ENCODE data around the gene MRPL55. TPM values are rescaled to one million over a fixed set of nuclear protein-coding genes. Genes with fewer than 3 reads are reported as not detected.

MRPL55 gene
- polyA plus RNA-seq, 3 donors: 99.8 to 277 (median 104) TPM

DNA sequence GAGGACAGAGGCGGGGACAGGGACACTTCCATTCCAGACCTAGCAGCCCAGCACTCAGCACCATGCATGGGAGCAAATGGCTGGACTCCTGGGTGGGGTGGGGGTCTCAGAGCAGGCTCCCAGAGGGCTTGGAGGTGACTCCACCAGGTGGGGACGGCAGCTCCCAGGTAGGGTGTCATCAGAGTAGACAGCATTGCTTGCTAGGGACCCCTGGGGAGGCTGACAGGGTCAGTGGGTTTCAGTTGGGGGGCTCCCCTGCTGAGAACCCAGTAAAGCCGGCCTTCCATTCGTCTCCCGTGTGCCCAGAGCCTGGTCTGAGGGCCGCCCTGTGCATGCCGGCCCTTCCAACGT, 35.9 kb upstream of the MRPL55 start:
- Histone ChIP-seq H3K9me3 (replicated peaks in 1 of 2; ENCODE audit: control insufficient read depth in 1 of 2, insufficient read depth in 1 of 2, low read length in 2 of 2) (no peaks in the 10 kb centered on the region), H2AFZ (ENCODE audit: insufficient read depth, low read depth, low read length, poor library complexity, severe bottlenecking) (no peak overlapping the region), H4K20me1 (ENCODE audit: insufficient read depth, low read length) (peaks cover 96% of the 10 kb centered on the region), H3K36me3 (replicated peaks in 1 of 2; ENCODE audit: control insufficient read depth in 1 of 2, insufficient read depth in 2 of 2, low read length in 2 of 2) (peaks cover 36 to 40% of the 10 kb centered on the region in 2 donors), H3K4me3 (replicated peaks in 1 of 3; ENCODE audit: low read depth in 2 of 3, low read length in 3 of 3) (no peak overlapping the region), H3K27ac (ENCODE audit: low read depth in 1 of 2, low read length in 2 of 2) (no peak overlapping the region), H3K27me3 (ENCODE audit: control insufficient read depth in 2 of 2, insufficient read depth in 2 of 2, low read length in 2 of 2) (no peaks in the 10 kb centered on the region), H3K79me2 (ENCODE audit: insufficient read depth, low read length) (peaks cover 64% of the 10 kb centered on the region), H3K4me1 (ENCODE audit: control insufficient read depth in 1 of 2, insufficient read depth in 2 of 2, low read length in 2 of 2) (peaks cover 17 to 22% of the 10 kb centered on the region in 2 donors), H3K4me2 (replicated peaks; ENCODE audit: extremely low read depth, low read length, poor library complexity, severe bottlenecking) (no peak overlapping the region), H3K9ac (ENCODE audit: insufficient read depth, low read length, poor library complexity, severe bottlenecking) (no peak overlapping the region)
- H3K4me3 Mint-ChIP-seq: no peak overlapping the region
- H3K36me3 Mint-ChIP-seq: peaks cover 17 to 55% of the 10 kb centered on the region in 2 donors
- no peak for DNase-seq
- H3K4me1 Mint-ChIP-seq: peaks cover 31% of the 10 kb centered on the region
- peaks cover 0 to 4% (median 0%) of the 10 kb centered on the region in 3 donors for H3K27me3 Mint-ChIP-seq (ENCODE audit: low read depth in 3 of 3)
- WGBS (ENCODE audit: insufficient coverage): 100% methylated on average over 7 of the region's 8 CpGs
- H3K27ac Mint-ChIP-seq: peak overlapping the region in 1 of 7 donors; percentile 35
- no peaks in the 10 kb centered on the region for H3K9me3 Mint-ChIP-seq
- intact Hi-C loops (cut with micrococcal nuclease): loop anchor here in 1 of 2 donors (5.0 kb wide), 1 partner anchor 38 kb away; the partner anchor contains the start of gene MRPL55
- TF ChIP-seq, protein P1, sequence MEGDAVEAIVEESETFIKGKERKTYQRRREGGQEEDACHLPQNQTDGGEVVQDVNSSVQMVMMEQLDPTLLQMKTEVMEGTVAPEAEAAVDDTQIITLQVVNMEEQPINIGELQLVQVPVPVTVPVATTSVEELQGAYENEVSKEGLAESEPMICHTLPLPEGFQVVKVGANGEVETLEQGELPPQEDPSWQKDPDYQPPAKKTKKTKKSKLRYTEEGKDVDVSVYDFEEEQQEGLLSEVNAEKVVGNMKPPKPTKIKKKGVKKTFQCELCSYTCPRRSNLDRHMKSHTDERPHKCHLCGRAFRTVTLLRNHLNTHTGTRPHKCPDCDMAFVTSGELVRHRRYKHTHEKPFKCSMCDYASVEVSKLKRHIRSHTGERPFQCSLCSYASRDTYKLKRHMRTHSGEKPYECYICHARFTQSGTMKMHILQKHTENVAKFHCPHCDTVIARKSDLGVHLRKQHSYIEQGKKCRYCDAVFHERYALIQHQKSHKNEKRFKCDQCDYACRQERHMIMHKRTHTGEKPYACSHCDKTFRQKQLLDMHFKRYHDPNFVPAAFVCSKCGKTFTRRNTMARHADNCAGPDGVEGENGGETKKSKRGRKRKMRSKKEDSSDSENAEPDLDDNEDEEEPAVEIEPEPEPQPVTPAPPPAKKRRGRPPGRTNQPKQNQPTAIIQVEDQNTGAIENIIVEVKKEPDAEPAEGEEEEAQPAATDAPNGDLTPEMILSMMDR (IDR thresholded peaks at IDR 0.05): no peak

DNA sequence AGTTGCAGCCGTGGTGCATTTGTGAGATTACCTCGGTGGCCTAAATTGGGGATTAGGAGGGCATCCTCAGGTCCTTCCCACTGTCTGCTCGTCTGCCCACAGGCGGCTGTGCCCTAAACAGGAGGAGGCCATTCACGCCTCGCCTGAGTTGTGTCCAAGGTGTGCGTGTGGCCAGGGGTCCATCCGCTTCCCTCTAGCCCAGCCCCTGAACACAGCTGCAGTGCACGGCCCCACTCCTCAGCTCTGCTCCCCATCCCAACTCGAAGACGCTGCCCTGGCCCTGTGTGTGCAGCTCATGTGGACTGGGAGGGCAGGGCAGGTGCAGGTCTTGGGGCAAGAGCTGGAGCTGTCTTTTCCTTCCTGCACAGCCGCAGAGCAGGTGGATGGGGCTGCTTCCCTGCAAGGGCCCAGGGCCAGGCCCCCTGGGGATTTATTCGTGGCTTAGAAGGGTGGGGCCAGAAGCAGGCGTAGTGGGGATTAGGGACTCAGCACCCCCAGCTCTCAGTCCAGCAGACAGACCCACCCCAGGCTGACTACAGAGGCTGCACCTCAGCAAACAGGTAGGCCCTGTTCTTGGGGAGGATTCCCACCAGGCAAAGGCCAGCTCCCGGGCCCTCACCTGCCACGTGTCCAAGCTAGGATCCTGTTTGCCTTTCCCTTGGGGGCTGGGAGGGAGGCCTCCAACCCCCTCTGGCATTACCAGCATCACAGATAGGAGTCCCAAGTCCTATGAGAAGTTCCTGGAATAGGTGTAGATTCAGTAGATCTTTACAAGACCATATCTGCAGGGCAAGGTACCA, 35.3 kb upstream of the MRPL55 start:
- no peak overlapping the region for H3K4me2 ChIP-seq (replicated peaks; ENCODE audit: extremely low read depth, low read length, poor library complexity, severe bottlenecking)
- H3K79me2 ChIP-seq (ENCODE audit: insufficient read depth, low read length): peaks cover 64% of the 10 kb centered on the region
- Mint-ChIP-seq H3K4me1 (peaks cover 31% of the 10 kb centered on the region), H3K36me3 (peaks cover 17 to 51% of the 10 kb centered on the region in 2 donors), H3K27me3 (ENCODE audit: low read depth in 3 of 3) (peaks cover 0 to 5% (median 0%) of the 10 kb centered on the region in 3 donors), H3K4me3 (no peak overlapping the region), H3K27ac (peak overlapping the region in 2 of 7 donors; percentile 55 to 59), H3K9me3 (no peaks in the 10 kb centered on the region)
- DNase-seq: no peak
- TF ChIP-seq, protein P1 (IDR thresholded peaks at IDR 0.05): no peak
- no peak overlapping the region for H3K4me3 ChIP-seq (replicated peaks in 1 of 3; ENCODE audit: low read depth in 2 of 3, low read length in 3 of 3)
- peaks cover 19 to 25% of the 10 kb centered on the region in 2 donors for H3K4me1 ChIP-seq (ENCODE audit: control insufficient read depth in 1 of 2, insufficient read depth in 2 of 2, low read length in 2 of 2)
- H3K9ac ChIP-seq (ENCODE audit: insufficient read depth, low read length, poor library complexity, severe bottlenecking): no peak overlapping the region
- no peak overlapping the region for H2AFZ ChIP-seq (ENCODE audit: insufficient read depth, low read depth, low read length, poor library complexity, severe bottlenecking)
- peaks cover 90% of the 10 kb centered on the region for H4K20me1 ChIP-seq (ENCODE audit: insufficient read depth, low read length)
- 91% methylated on average over 10 of the region's 16 CpGs for WGBS (ENCODE audit: insufficient coverage)
- no peaks in the 10 kb centered on the region for H3K9me3 ChIP-seq (replicated peaks in 1 of 2; ENCODE audit: control insufficient read depth in 1 of 2, insufficient read depth in 1 of 2, low read length in 2 of 2)
- peaks cover 36 to 40% of the 10 kb centered on the region in 2 donors for H3K36me3 ChIP-seq (replicated peaks in 1 of 2; ENCODE audit: control insufficient read depth in 1 of 2, insufficient read depth in 2 of 2, low read length in 2 of 2)
- H3K27me3 ChIP-seq (ENCODE audit: control insufficient read depth in 2 of 2, insufficient read depth in 2 of 2, low read length in 2 of 2): no peaks in the 10 kb centered on the region
- intact Hi-C loops (cut with micrococcal nuclease): loop anchor here in 1 of 2 donors (5.0 kb wide), 1 partner anchor 37 kb away; the partner anchor contains the start of gene MRPL55
- no peak overlapping the region for H3K27ac ChIP-seq (ENCODE audit: low read depth in 1 of 2, low read length in 2 of 2)

Measured in CD14-positive monocyte (primary cell).